DMS114 treated with DMSO at 0.1 percent for 48 hours (cell line): Measurements from ENCODE around the gene WWP2.

Experiments used
- DNase-seq: peaks from one replicate; lab custom pipeline; 2025; ENCODE audit not compliant: unreplicated experiment; lab: John Stamatoyannopoulos, UW

WWP2 gene

DNA sequence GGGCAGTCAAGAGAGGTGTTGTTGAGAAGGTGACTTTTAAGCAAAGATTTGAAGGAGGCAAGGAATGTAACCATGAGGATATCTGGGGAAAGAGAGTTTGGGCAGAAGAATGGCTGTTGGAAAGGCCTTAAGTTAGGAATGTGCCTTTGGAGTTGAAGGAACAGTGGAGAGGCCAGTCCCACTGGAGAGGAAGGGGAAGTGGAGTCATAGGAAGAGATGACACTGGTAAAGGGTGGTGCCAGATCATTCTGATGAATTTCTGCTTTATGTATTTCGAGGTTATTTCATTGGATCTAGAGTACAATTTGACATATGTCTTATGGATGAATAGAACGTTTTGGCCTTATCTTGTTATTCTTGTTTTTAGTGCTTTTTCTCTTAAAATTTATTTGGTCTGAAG is 93.5 kb downstream of the WWP2 start:
- no peak for DNase-seq

DNA sequence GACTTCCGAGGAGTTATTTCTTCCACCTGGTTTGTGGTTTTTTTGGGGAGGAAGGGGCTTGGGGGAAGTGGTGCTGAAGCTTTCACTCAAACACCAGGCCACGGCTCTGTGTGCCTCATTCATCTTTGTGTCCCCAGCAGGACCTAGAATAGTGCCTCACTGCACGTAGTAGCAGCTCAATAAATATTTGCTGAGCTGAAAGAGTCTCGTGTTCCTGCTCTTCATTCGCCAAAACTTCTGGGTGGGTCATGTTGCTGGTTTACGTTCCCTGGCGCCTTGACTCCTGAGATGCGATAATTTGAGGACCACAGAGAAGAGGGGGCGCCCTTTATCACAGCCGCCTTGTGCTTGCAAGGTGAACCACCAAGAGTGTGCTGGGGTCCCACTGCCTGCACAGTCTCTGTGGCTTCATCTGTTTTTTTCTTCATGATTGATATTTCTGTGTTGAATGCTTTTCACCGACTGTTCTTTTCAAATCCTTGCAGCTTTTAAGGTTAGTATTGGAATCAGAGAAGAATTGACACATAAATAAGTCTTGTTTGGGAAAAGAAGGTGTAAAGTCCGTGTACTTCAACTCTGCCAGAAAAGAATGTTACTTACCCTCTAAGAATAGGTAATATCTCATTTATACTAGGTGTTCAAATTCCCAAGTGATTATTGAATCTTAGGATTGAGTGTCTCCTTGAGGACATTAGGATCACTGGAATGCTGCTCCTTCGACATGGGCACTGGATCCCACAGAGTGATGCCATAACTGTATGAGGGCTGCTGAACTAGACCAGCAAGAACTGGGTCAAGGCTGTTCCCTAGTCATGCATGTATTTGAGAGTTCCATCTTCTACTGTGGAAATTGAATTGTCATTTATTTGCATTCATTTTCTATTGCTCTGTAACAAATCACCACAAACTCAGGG is 96.3 kb downstream of the WWP2 start:
- no peak for DNase-seq

DNA sequence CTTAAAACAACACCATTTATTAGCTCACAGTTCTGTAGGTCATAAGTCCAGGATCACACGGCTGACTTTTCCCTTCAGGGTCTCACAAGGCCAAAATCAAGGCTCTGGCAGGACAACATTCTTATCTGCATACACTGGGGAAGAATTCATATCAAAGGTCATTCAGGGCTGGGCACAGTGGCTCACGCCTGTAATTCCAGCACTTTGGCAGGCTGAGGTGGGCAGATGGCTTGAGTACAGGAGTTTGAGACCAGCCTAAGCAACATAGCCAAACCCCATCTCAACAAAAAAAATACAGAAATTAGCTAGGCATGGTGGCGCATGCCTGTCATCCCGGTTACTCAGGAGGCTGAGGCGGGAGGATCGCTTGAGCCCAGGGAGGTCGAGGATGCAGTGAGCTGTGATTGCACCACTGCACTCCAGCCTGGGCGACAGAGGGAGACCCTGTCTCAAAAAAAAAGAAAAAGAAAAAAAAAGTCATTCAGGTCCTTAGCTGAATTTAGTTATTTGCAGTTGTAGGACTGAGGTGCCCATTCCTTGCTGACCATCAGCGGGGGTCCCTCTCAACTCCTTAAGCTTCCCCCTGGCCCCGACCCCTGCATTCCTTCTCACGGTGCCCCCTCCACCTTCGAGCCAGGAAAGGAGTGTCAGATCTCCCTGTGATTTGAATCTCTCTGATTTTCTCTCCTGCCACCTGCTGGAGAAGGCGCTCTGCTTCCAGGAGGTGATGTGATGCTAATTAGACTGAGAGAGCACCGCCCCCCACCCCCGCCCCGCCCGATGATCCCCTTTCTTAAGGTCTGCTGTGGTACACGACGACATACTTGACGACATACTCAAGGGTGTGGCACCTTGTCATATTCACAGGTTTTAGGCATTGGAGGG is 97.2 kb downstream of the WWP2 start:
- DNase-seq, result no peak

DNA sequence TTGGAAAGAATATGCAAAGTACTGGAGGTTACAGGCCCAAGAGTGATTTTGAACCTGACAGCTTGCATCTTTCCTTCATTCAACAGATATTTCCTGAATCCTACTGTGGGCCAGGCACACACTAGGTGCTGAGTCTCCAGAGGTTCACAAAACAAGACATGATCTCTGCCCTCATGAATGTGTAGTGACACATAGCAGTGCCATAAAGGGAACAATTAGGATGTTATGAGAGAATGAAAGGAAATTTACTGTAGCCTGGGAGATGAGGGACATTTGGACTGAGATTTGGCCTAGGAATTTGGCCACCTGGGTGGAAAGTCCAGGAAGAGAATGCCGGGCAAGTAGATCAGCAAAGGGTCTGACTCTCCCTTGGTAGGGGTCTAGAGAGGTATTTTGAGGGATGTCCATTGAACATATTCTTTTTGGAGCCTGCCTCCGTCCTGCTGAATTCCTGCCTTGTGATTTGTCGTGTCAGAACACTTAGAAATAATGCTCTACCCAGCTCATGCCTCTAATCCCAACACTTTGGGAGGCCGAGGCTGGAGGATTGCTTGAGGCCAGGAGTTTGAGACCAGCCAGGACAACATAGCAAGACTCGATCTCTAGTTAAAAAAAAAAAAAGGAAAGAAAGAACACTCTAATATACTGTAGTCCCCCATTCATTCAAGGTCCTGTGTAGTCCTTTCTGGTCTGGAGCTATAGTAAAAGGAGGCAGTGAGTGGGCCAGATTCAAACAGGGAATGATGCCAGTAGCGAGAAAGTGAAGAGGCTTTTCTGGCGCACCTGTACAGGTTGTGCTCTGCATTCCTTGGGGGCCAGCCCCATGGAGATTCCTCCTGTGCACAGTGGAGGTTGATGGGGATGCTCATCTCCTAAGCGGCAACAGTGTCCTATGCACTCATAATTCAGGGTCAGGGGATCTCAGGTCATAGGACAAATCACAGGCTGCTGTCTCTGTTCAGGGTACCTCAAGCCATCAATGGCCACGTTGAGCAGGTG is 98.4 kb downstream of the WWP2 start:
- no peak for DNase-seq

DNA sequence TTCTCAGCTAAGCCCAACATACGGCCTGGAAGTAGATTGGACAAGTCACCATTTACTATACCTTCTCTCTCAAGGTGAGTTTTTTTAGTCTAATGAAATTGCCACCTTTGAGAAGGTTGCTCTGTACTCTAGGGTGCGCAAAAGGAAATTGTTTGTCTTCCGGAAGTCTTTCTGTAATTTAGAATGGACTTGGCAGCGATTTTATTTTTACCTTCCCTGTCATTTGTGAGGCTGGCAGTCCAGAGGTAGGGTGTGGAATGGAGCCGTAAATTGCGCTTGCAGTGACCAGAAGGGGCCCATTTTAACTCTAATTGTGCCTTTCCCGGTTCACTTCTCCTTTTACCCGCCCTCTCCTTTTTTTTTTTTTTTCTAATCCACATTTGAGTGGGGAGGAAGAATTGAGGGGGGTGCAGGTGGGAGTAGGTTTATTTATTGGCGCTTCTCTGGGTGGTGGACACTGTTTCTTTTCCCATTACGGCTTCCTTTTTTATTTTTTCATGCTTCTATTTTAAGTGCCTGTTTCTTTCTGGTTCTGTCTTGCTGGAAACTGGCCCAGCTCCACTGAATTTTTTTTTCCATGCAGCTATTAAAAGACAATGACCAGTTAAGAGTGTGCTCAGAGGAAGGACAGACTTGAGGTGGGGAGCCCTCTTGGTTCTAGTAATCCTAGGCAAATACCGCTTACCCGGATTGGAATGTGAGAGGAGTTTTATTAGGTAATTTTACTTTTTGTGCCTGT is 99.3 kb downstream of the WWP2 start:
- DNase-seq, result no peak

DNA sequence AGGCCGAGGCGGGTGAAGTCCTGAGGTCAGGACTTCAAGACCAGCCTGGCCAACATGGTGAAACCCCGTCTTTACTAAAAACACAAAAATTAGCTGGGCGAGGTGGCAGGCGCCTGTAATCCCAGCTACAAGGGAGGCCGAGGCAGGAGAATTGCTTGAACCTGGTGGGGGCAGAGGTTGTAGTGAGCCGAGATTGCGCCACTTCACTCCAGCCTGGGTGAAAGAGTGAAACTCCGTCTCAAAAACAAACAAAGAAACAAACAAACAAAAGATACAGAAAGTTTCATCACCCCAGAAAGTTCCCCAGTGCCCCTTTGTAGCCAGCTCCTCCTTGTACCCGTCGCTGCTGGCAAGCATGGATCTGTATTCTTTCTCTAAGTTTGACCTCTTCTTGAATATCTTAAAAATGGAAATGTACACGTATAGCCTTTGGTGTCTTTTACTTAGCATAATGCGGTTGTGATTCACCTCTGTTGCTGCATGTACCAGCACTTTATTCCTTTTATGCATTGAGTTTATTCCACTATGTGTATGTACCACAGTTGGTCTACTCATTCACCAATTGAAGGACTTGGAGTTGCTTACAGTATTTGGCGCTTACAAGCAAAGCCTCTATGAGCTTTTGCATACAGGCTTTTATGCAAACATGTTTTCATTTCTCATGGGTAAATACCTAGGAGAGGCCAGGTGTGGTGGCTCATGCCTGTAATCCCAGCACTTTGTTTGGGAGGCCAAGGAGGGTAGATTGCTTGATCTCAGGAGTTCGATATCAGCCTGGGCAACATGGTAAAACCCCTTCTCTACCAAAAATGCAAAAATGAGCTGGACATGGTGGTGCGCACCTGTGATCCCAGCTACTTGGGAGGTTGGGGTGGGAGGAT is 101.5 kb downstream of the WWP2 start:
- DNase-seq, result no peak

DNA sequence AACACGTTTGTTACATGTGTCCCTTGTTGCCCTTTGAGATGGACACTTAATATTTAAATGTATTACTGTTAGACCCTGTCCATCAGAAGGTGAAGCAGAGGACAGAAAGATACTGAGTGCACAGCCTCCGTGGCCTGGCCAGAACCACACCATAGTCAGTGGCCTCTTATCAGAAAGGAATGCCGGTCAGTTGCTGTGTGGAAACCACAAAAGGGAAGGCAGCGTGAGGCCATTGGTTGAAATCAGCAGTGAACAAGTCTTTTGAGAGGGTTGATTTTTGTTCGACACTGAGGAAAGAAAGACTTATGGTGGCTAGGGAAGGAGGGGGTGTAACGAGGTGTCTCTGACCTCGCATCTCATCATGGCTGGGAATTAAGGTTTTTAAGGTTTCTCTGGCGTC is 103.6 kb downstream of the WWP2 start:
- no peak for DNase-seq

DNA sequence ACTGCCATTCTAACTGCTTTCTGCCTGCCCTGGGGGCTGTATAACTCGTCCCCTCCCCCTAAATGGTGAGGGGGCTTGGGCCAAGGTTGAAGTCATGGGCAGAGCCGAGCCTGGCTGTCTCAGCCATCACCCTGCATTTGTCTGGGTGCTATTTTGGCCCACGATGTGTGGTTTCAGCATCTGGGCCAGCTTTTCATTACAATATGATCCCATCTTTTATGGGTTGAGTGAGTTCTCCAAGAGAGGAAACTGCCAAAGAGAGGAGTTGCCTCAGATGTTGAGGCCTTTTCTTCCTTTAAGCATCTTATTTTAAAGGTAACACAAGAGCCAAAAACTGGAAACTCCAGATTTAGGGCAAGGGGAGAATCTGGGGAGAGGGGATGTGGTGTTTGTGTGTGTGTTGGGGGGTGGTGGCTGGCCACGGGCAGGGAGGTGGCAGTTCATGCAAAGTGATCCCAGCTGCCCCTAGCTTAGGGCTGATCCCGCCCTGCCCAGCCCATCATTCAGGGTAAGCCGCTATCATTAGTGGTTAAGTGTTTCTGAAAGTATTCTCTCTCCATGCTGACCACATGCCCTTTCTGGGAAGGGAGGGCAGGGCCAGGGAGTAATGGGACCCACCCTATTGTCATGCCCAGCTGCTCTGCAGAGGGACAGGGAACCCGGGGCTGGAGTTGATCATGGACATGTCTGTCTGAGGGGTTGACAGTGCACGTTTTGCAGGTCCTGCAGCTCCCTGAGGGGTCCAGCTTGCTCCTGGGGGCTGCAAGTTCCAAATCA is 105.8 kb downstream of the WWP2 start:
- no peak for DNase-seq

DNA sequence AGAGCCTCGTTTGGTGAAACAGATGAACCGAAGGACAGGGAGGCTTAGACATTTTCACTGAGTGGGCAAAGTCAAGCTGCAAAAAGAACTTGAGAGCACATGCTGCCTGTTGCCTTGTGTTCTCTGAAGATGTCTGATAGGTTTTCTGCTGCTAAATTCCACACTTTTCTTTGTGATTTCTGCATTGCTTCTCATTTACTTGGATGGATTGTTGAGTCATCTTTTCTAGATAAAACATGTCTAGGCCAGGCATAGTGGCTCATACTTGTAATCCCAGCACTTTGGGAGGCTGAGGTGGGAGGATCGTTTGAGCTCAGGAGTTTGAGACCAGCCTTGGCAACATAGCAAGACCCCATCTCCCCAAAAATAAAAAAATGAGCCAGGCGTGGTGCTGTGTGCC is 108.6 kb downstream of the WWP2 start:
- no peak for DNase-seq

DNA sequence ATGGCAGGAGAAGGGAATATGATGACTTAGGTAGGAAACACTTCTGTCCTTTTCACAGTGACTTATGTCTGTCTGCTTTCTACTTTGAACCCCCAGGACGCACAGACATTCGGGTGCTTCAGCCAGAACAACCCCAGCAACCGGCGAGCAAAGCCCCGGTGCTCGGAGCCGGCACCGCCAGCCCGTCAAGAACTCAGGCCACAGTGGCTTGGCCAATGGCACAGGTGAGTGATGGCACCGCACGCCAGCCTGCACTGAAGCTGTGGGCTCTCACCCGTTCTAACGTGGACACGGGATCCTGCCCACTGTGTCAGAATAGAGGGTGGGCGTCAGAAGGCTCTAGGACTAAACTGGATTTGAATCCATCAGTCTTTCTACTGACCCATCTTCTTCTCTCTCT is 109.6 kb downstream of the WWP2 start:
- DNase-seq, result no peak

DNA sequence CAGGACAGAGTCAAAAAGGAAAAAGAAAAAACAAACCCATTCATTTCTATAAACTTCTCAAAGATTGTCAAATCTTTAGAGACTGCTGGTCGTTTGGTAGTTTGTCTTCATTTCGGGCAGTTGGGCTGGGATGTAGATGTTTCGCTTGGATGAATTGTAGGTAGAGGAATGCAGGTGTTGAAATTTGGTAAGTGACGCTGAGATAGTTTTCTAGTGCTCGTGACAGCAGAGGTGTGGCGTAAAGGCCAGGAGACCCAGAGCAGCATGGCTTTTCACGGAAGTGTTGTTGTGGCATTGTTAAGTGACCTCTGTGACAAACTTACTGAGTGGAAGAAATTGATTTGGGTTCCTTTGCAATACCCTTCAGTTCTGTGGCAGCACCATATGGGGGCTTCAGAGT is 110.8 kb downstream of the WWP2 start:
- no peak for DNase-seq

DNA sequence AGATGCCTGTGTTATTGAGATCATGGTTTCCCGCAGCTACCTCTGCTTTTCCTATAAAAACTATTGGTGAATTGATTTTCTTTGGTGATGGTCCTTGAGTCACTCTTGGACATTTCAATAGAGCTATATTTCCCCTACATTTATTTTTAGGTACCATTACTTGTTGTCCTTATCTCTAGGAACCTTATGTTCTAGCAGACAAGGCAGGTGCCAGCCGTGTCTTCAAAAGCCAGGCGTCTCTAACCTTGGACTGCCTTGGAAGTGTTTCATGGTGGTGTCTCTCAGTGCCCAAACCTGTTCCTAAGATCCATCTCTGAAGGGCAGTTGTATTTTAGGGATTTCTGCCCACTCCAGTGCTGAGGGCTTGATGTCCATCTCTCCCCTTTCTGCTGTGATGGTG is 111.7 kb downstream of the WWP2 start:
- DNase-seq, result no peak

DNA sequence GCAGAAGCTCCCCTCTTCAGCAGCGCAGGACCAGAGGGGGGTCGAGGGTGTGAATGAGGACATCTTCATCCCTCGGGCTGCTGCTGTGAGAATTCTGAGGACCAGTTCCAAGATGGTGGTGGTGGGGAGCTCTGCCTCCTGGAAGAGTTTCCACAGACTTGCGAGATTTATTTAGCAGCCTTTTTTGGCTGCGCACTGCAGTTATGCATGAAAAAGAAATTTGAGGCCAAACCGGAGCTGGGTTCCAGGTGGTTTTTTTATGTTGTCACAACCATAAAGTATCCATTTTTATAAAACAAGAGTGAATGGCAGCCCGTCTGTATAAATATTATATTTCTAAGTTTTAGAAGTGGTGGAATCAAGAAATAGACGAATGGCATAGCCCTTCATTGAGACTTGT is 112.1 kb downstream of the WWP2 start:
- no peak for DNase-seq

DNA sequence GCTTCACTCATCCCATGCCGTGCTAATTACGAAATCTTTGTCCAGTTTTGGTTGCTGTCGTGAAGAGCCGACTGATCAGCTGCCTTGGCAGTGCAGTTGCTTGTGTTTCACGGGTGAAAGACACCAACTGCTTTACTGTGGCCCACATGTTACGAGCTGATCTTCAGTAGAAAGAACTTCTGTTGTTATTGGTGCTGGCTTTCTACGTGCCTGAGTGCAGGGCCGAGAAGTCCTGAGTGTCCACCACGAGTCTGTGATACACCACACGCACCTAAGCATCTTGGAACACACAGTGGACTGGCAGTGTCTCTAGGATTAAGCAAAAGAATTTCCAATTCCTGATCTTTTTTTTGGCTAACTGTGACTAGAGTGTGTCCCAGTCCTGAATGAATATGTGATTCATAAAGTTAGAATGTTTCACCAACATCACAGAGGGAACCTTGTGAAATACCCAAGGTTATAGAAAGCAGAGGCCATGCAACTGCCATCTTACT is 118.6 kb downstream of the WWP2 start:
- DNase-seq, result no peak

DNA sequence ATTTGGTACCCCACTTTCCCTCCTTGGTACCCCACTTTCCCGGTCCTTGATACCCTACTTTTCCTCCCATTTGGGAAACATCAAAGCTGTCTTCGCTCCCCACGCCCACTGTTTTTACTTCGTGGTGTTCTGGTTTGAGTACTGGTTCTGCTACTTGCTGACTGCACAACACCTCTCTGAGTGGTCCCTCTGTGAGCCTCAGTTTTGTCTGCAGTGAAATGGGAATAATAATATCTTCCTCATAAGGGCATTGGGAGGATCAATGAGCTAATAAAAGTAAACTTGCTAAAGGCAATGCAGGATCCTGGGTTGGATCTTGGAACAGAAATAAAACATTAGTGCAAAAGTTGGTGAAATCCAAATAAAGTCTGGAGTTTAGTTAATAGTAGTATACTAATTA is 119.0 kb downstream of the WWP2 start:
- DNase-seq, result no peak

DNA sequence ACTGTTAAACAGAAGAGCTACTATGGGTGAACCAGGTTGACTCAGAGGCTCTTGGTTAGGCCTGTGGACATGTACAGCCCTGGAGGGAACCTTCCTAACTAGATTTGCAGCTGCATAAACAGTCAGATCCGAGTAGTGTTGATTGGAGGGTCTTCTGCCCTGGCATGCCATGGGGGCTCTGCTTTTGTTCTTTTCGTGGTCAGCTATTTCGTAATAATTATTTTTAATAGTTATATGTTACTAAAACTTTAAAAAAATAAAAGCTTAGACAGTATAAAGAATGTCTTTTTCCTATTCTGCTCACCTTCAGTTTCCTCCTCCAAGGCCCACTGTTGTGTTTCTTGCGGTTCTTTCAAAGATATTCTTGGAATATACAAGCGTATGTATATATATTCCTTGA is 121.6 kb downstream of the WWP2 start:
- DNase-seq, result no peak

DNA sequence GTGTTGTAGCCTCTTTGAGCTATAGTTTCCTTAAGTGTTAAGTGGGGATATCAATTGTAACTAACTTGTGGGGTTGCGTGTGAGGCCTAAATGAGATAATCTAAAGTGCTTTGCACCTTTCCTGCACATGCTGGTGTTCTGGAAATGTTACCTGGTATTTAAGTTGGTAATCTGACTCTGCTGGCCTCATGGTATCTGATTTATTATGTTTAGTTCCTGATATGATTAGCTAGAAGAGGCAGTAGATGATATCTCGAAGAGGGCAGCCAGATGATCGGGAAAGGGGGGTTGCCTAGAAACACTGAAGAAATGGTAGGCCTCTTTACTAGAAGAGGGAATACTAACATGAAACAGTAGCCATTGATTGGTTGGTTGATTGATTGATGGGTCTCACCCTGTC is 123.6 kb downstream of the WWP2 start:
- no peak for DNase-seq

DNA sequence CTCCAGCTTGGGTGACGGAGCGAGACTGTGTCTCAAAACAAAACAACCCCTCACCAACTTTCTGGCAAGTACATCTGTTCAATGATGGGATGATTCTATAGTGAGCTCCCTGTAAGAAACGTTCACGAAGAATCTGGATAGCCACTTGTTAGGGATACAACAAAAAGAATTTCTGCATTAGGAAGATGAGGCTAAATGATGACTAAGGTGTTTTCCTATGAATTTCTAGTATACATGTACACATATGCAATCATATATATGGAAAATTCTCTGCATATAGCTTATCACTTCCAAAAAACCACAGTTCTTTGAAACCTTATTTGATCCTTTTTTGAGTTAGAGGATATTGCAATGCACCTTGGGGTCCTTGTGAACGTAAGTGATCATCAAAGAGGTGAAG is 124.6 kb downstream of the WWP2 start:
- DNase-seq, result no peak
